ENCODE measurements around the gene UNC45B. TPM values are rescaled to one million over a fixed set of nuclear protein-coding genes. Genes with fewer than 3 reads are reported as not detected.
"Not testable (repeated sequence)": the region's sequence is repeated elsewhere in the genome, so short reads cannot be mapped to it uniquely, and the experiment has no call there.

The UNC45B gene
- total RNA-seq, 1 donor from 2014 or later: 0.14 TPM

DNA sequence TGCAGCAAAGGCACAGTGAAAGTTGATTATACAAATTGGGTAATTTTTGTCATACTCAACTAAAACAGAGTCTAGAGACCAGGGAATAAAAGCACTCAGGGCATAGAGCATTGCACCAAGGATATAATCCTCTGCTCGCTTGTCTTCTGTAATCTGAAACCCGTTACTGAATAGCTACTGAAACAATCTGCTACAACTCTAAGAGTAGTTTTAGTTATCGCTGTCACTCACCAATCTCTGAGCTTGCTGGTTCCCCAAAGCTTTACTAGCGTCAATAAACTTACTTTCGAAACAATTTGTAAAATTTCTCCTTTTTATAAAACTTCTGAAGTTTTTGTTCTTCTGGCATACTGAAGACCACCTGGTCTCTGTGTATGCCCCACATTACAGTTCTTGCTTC is 69.5 kb downstream of the UNC45B start:
- DNase-seq: no peak
- TF ChIP-seq, protein P1, sequence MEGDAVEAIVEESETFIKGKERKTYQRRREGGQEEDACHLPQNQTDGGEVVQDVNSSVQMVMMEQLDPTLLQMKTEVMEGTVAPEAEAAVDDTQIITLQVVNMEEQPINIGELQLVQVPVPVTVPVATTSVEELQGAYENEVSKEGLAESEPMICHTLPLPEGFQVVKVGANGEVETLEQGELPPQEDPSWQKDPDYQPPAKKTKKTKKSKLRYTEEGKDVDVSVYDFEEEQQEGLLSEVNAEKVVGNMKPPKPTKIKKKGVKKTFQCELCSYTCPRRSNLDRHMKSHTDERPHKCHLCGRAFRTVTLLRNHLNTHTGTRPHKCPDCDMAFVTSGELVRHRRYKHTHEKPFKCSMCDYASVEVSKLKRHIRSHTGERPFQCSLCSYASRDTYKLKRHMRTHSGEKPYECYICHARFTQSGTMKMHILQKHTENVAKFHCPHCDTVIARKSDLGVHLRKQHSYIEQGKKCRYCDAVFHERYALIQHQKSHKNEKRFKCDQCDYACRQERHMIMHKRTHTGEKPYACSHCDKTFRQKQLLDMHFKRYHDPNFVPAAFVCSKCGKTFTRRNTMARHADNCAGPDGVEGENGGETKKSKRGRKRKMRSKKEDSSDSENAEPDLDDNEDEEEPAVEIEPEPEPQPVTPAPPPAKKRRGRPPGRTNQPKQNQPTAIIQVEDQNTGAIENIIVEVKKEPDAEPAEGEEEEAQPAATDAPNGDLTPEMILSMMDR (IDR thresholded peaks at IDR 0.05): no peak
- Histone ChIP-seq H3K27ac (no peak overlapping the region), H3K27me3 (no peaks in the 10 kb centered on the region), H3K4me1 (peaks cover 27% of the 10 kb centered on the region), H3K4me3 (no peak overlapping the region), H3K9me3 (no peaks in the 10 kb centered on the region), H3K36me3 (no peaks in the 10 kb centered on the region)
- intact Hi-C loops (cut with DNase I): no loop called here
- no peak for ATAC-seq

DNA sequence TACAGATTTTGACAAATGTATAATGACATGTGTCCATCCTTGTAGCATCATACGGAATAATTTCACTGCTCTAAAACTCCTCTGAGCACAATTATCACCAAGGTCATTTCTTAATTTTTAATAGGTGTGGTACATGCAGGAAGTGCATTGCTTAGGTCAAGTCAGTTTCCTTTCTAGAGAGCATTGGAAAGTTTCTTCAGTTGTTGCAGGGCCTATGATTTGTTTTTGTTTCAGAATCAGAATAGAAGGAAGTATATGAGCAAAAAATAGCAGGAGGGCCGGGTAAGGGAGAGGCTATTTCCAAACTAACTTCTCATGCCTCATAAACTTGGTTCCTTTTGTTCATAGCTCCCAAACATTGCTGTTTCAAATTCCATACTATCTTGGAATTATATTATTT is 71.3 kb downstream of the UNC45B start:
- DNase-seq: no peak
- H3K27ac ChIP-seq: peak overlapping the region; percentile 49
- intact Hi-C loops (cut with DNase I): no loop called here
- ATAC-seq: peak; percentile 58
- peaks cover 18% of the 10 kb centered on the region for H3K4me1 ChIP-seq
- H3K27me3 ChIP-seq: no peaks in the 10 kb centered on the region
- no peak overlapping the region for H3K4me3 ChIP-seq
- no peaks in the 10 kb centered on the region for H3K36me3 ChIP-seq
- TF ChIP-seq, protein P1 (IDR thresholded peaks at IDR 0.05): no peak
- H3K9me3 ChIP-seq: no peaks in the 10 kb centered on the region

DNA sequence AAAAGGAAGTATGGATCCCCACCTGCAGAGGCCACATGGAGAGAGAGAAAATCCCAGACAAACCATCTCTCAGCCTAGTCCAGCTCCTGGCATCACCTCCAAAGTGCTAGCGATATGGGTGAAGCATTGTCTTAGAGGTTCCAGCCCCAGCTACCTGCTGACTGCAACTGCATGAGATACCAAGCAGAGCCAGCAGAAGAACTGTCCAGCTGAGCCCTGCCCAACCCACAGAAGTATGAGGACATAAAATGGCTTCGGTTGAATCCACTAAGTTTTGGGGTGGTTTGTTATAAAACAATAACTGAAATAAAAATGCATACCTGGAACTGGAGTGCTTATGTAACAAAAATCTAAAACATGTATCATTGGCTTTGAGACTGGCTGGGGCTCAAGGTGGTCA is 74.8 kb downstream of the UNC45B start:
- Histone ChIP-seq H3K9me3 (no peaks in the 10 kb centered on the region), H3K27ac (no peak overlapping the region), H3K36me3 (no peaks in the 10 kb centered on the region), H3K27me3 (no peaks in the 10 kb centered on the region), H3K4me1 (peaks cover 11% of the 10 kb centered on the region), H3K4me3 (no peak overlapping the region)
- intact Hi-C loops (cut with DNase I): no loop called here
- TF ChIP-seq, protein P1 (IDR thresholded peaks at IDR 0.05): no peak
- ATAC-seq (no peak), DNase-seq (no peak)

DNA sequence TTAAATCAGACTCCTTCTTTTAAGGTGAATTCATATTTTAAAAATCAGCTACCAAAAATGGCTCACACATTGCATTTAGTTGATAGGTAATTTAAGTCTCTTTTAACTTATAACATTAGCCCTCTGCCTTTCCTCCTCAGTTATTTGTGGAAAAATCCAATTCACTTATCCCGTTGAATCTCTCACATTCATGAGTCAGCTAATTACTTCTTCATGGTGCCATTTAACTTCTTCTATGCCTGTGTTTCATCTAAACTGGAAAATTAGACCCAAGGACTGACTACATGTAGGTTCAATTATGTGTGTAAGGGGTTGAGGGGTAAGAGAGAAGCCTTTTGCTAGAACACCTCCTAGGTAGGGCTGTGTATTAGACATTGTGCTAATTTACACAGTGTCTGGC is 76.8 kb downstream of the UNC45B start:
- intact Hi-C loops (cut with DNase I): no loop called here
- TF ChIP-seq, protein P1 (IDR thresholded peaks at IDR 0.05): no peak

DNA sequence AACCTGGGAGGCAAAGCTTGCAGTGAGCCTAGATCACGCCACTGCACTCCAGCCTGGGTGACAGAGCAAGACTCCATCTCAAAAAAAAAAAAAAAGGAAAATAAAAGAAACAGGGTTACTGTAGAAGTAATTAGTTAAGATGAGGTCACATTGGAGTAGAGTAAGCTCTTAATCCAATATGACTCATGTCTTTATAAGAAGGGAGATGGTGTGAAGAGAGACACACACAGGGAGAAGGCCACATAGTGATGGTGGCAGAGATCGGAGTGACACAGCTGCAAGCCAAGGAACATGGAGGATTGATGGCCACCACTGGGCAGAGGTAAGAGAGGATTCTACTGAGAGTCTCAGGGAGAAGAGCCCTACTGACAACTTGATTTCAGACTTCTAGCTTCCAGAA is 79.9 kb downstream of the UNC45B start:
- Histone ChIP-seq H3K4me1 (no peaks in the 10 kb centered on the region), H3K4me3 (no peak overlapping the region), H3K36me3 (no peaks in the 10 kb centered on the region), H3K27me3 (no peaks in the 10 kb centered on the region), H3K27ac (no peak overlapping the region), H3K9me3 (no peaks in the 10 kb centered on the region)
- ATAC-seq (no peak), DNase-seq (no peak)
- intact Hi-C loops (cut with DNase I): no loop called here
- TF ChIP-seq, protein P1 (IDR thresholded peaks at IDR 0.05): no peak

More for the DNA sequence above, 76.8 kb downstream of the UNC45B start:
- H3K36me3 ChIP-seq: no peaks in the 10 kb centered on the region
- no peaks in the 10 kb centered on the region for H3K27me3 ChIP-seq
- H3K27ac ChIP-seq: no peak overlapping the region
- H3K4me3 ChIP-seq: no peak overlapping the region
- H3K4me1 ChIP-seq: peaks cover 8% of the 10 kb centered on the region
- no peaks in the 10 kb centered on the region for H3K9me3 ChIP-seq
- DNase-seq (no peak), ATAC-seq (no peak)

DNA sequence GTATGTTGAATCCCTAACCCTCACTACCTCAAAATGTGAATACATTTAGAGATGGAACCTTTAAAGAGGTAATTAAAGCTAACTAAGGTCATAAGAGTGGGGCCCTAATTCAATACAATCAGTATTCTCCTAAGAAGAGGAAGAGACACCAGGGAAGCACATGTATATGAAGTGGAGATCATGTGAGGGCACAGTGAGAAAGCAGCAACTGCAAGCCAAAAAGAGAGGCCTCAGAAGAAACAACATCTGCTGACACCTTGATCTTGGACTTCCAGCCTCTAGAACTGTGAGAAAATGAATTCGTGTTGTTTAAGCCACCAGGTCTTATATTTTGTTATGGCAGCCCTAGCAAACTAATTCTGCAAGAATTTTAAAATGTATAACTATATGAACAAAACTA is 82.0 kb downstream of the UNC45B start:
- H3K4me1 ChIP-seq: no peaks in the 10 kb centered on the region
- ATAC-seq (no peak), DNase-seq (no peak)
- H3K27me3 ChIP-seq: no peaks in the 10 kb centered on the region
- no peaks in the 10 kb centered on the region for H3K9me3 ChIP-seq
- TF ChIP-seq, protein P1 (IDR thresholded peaks at IDR 0.05): no peak
- H3K36me3 ChIP-seq: no peaks in the 10 kb centered on the region
- H3K27ac ChIP-seq: no peak overlapping the region
- intact Hi-C loops (cut with DNase I): no loop called here
- no peak overlapping the region for H3K4me3 ChIP-seq

DNA sequence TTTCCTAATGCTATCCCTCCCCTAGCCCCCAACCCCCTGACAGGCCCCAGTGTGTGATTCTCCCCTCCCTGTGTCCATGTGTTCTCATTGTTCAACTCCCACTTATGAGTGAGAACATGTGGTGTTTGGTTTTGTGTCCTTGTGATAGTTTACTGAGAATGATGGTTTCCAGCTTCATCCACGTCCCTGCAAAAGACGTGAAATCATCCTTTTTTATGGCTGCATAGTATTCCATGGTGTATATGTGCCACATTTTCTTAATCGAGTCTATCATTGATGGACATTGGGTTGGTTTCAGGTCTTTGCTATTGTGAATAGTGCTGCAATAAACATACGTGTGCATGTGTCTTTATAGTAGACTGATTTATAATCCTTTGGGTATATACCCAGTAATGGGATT is 86.7 kb downstream of the UNC45B start:
- H3K4me1 ChIP-seq; H3K27ac ChIP-seq; ATAC-seq; H3K36me3 ChIP-seq; H3K4me3 ChIP-seq; DNase-seq; intact Hi-C loops (cut with DNase I); H3K9me3 ChIP-seq; H3K27me3 ChIP-seq: not testable (repeated sequence)
